ENCODE measurements around the gene GRK5.

GRCh38 chr10:119242186-119242585 lies 34.8 kb downstream of the GRK5 start:
- TF ChIP-seq CTCF (IDR thresholded peaks at IDR 0.05) (no peak), POLR2AphosphoS5 (IDR thresholded peaks at IDR 0.05) (no peak)

Data from prostate gland (tissue), 2 donors.